Tibial nerve (tissue), 4 donors: ENCODE results near the gene BCL2L11. TPM values are rescaled to one million over a fixed set of nuclear protein-coding genes. Genes with fewer than 3 reads are reported as not detected.

Source experiments
- DNase-seq, 2 donors: peaks; one replicate each; pipeline ENCODE4 v3.0.0-alpha.2; 2019; ENCODE audit warnings: low spot score in 2 of 2
- H3K27ac ChIP-seq, 4 donors: fragments of 200-600 bp; sonication (generic) in 3 of 4; one replicate each; pipeline ENCODE4 v1.5.1; 2017 to 2019; ENCODE audit warnings: mild to moderate bottlenecking in 1 of 4
- H3K27me3 ChIP-seq, 2 donors: fragments of 200-600 bp; sonication (generic) in 1 of 2; one replicate each; pipeline versions ENCODE4 v1.5.1 to v1.6.0; 2017 to 2019
- H3K36me3 ChIP-seq, 3 donors: fragments of 200-600 bp; sonication (generic); one replicate each; pipeline ENCODE4 v1.5.1; 2018 to 2019
- H3K4me1 ChIP-seq, 4 donors: fragments of 200-600 bp; sonication (generic) in 3 of 4; one replicate each; pipeline ENCODE4 v1.5.1; 2017 to 2019
- H3K4me3 ChIP-seq, 4 donors: fragments of 200-600 bp; sonication (generic) in 3 of 4; one replicate each; pipeline ENCODE4 v1.5.1; 2017 to 2019; ENCODE audit warnings: mild to moderate bottlenecking in 1 of 4, moderate library complexity in 1 of 4
- H3K9me3 ChIP-seq, 4 donors: fragments of 200-600 bp; sonication (generic) in 3 of 4; one replicate each; pipeline ENCODE4 v1.5.1; 2017 to 2019
- CTCF ChIP-seq, 5 experiments: fragments of 200-600 bp in 3 of 5; fragments of 450-650 bp in 2 of 5; sonication (generic) in 3 of 5; IDR thresholded peaks; one replicate each; pipeline ENCODE4 v1.5.1; 2016 to 2019; ENCODE audit warnings: antibody characterized with exemption in 5 of 5, mild to moderate bottlenecking in 3 of 5, moderate library complexity in 2 of 5
- EP300 ChIP-seq, 2 donors: sonication (generic); formaldehyde crosslinking; IDR thresholded peaks; one replicate each; pipeline ENCODE4 v1.6.1; 2017; ENCODE audit warnings: antibody characterized with exemption in 2 of 2, mild to moderate bottlenecking in 1 of 2
- POLR2A ChIP-seq, 2 donors: fragments of 450-650 bp; IDR thresholded peaks; one replicate each; pipeline ENCODE4 v1.6.1; 2017; ENCODE audit warnings: antibody characterized with exemption in 2 of 2, mild to moderate bottlenecking in 2 of 2, moderate library complexity in 2 of 2
- WGBS, 2 donors: methylation state at CpG; one replicate each; pipeline ENCODE4 v1.1.5; 2018; 5-methylcytosine and 5-hydroxymethylcytosine counted together
- total RNA-seq, 4 donors: library from RNA; depleted of rRNA; stranded (reverse); fragments of >200 nt; gene quantifications; one replicate each; pipeline ENCODE4 v1.1.0, GENCODE V29; 2016

The BCL2L11 gene
- total RNA-seq, 4 donors from 2014 or later, result 8.7 to 36.5 (median 25.8) TPM

- TF ChIP-seq CTCF (IDR thresholded peaks at IDR 0.05) (no peak), POLR2A (IDR thresholded peaks at IDR 0.05) (no peak), EP300 (IDR thresholded peaks at IDR 0.05) (no peak)
- WGBS, 2 donors, result 50 to 63% methylated on average over 2 of the region's 2 CpGs
- Histone ChIP-seq H3K4me3 (no peak overlapping the region), H3K27ac (no peak overlapping the region), H3K4me1 (no peaks in the 10 kb centered on the region), H3K27me3 (no peaks in the 10 kb centered on the region), H3K9me3 (no peaks in the 10 kb centered on the region), H3K36me3 (no peaks in the 10 kb centered on the region)
- no peak for DNase-seq
Measured at GRCh38 chr2:111102216-111102615, 18.5 kb upstream of the BCL2L11 start.

GRCh38 chr2:111105926-111106325, 14.8 kb upstream of the BCL2L11 start:
- no peaks in the 10 kb centered on the region for H3K9me3 ChIP-seq
- no peaks in the 10 kb centered on the region for H3K27me3 ChIP-seq
- WGBS, 2 donors, result 57 to 58% methylated on average over 2 of the region's 2 CpGs
- no peak overlapping the region for H3K27ac ChIP-seq
- no peak overlapping the region for H3K4me3 ChIP-seq
- H3K36me3 ChIP-seq, result no peaks in the 10 kb centered on the region
- no peaks in the 10 kb centered on the region for H3K4me1 ChIP-seq
- TF ChIP-seq POLR2A (IDR thresholded peaks at IDR 0.05), result no peak
- TF ChIP-seq EP300 (IDR thresholded peaks at IDR 0.05), result no peak
- TF ChIP-seq CTCF (IDR thresholded peaks at IDR 0.05), result no peak
- no peak for DNase-seq

- Histone ChIP-seq H3K27me3 (no peaks in the 10 kb centered on the region), H3K27ac (no peak overlapping the region), H3K4me3 (no peak overlapping the region), H3K9me3 (no peaks in the 10 kb centered on the region), H3K4me1 (no peaks in the 10 kb centered on the region), H3K36me3 (no peaks in the 10 kb centered on the region)
- WGBS, 2 donors, result 93 to 96% methylated on average over 5 of the region's 5 CpGs
- TF ChIP-seq CTCF (IDR thresholded peaks at IDR 0.05), result no peak
- no peak for TF ChIP-seq POLR2A (IDR thresholded peaks at IDR 0.05)
- TF ChIP-seq EP300 (IDR thresholded peaks at IDR 0.05), result no peak
- DNase-seq, result no peak
Measured at GRCh38 chr2:111106706-111107105, 14.0 kb upstream of the BCL2L11 start.

GRCh38 chr2:111108745-111109271, 11.9 kb upstream of the BCL2L11 start:
- Histone ChIP-seq H3K27me3 (peaks cover 0 to 13% of the 10 kb centered on the region in 2 donors), H3K36me3 (no peaks in the 10 kb centered on the region), H3K4me3 (no peak overlapping the region), H3K27ac (no peak overlapping the region), H3K4me1 (no peaks in the 10 kb centered on the region), H3K9me3 (no peaks in the 10 kb centered on the region)
- no peak for DNase-seq
- WGBS, 2 donors, result 84 to 88% methylated on average over 2 of the region's 2 CpGs
- no peak for TF ChIP-seq EP300 (IDR thresholded peaks at IDR 0.05)
- no peak for TF ChIP-seq POLR2A (IDR thresholded peaks at IDR 0.05)
- no peak for TF ChIP-seq CTCF (IDR thresholded peaks at IDR 0.05)

- TF ChIP-seq POLR2A (IDR thresholded peaks at IDR 0.05) (no peak), CTCF (IDR thresholded peaks at IDR 0.05) (no peak)
- H3K27me3 ChIP-seq, result peaks cover 0 to 33% of the 10 kb centered on the region in 2 donors
- no peak overlapping the region for H3K4me3 ChIP-seq
- H3K4me1 ChIP-seq, result no peaks in the 10 kb centered on the region
- no peak overlapping the region for H3K27ac ChIP-seq
- no peaks in the 10 kb centered on the region for H3K9me3 ChIP-seq
- DNase-seq, result no peak
- no peaks in the 10 kb centered on the region for H3K36me3 ChIP-seq
- WGBS, 2 donors, result 89% methylated on average over 4 of the region's 4 CpGs
Measured at GRCh38 chr2:111111101-111111755, 9.5 kb upstream of the BCL2L11 start.
